ENCODE data around the gene SERPINF2. TPM values are rescaled to one million over a fixed set of nuclear protein-coding genes. Genes with fewer than 3 reads are reported as not detected.
"Not testable (repeated sequence)": the region's sequence is repeated elsewhere in the genome, so short reads cannot be mapped to it uniquely, and the experiment has no call there.

SERPINF2 gene
- total and polyA plus RNA-seq, 8 donors, result 2.6 to 32.6 (median 3.5) TPM

GRCh38 chr17:1769822-1770477 lies 27.3 kb downstream of the SERPINF2 start:
- TF ChIP-seq CTCF (IDR thresholded peaks at IDR 0.05), result no peak
- ATAC-seq, result peak; percentile 82
- no peak overlapping the region for H3K4me3 ChIP-seq
- peaks cover 13 to 53% of the 10 kb centered on the region in 2 donors for H3K4me1 ChIP-seq
- no peaks in the 10 kb centered on the region for H3K36me3 ChIP-seq
- intact Hi-C loops (cut with DNase I), result loop anchor here (5.0 to 10.0 kb wide), 2 partner anchors 43 to 45 kb away; partner anchors contain the start of gene WDR81 (in 1 of the 2)
- no peaks in the 10 kb centered on the region for H3K27me3 ChIP-seq
- peak in 1 of 4 donors; percentile 64 for DNase-seq
- peak overlapping the region; percentile 0 to 33 for H3K27ac ChIP-seq
- H3K9me3 ChIP-seq, result no peaks in the 10 kb centered on the region

DNA sequence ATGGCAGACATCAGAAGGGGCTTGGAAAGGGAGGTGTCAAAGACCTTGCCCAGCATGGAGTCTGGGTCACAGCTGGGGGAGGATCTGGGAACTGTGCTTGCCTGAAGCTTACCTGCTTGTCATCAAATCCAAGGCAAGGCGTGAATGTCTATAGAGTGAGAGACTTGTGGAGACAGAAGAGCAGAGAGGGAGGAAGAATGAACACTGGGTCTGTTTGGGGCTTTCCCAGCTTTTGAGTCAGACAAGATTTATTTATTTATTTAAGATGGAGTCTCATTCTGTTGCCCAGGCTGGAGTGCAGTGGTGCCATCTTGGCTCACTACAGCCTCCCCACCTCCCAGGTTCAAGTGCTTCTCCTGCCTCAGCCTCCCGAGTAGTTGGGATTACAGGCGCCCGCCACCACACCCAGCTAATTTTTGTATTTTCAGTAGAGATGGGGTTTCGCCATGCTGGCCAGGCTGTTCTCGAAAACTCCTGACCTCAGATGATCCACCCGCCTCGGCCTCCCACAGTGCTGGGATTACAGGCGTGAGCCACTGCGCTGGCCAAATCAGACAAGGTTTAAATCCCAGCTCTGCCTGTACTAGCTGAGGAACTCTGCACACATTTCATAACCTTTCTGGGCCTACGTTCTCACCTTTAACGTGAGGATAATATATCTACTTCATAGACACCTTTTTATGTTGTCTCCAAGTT lies 30.5 kb downstream of the SERPINF2 start:
- DNase-seq, H3K27me3 ChIP-seq, H3K4me3 ChIP-seq, H3K9me3 ChIP-seq: not testable (repeated sequence)
- H3K36me3 ChIP-seq, result peaks cover 0 to 21% of the 10 kb centered on the region in 2 donors
- peak overlapping the region in 1 of 2 donors; percentile 44 for H3K27ac ChIP-seq
- H3K4me1 ChIP-seq, result peaks cover 13 to 42% of the 10 kb centered on the region in 2 donors
- intact Hi-C loops (cut with DNase I), result loop anchor here (5.0 to 10.0 kb wide), 2 partner anchors 46 to 48 kb away; partner anchors contain the start of gene WDR81 (in 1 of the 2)
- ATAC-seq, result peak; percentile 23

- Histone ChIP-seq H3K4me1 (peaks cover 13 to 48% of the 10 kb centered on the region in 2 donors), H3K4me3 (no peak overlapping the region), H3K27me3 (no peaks in the 10 kb centered on the region), H3K27ac (peak overlapping the region in 1 of 2 donors; percentile 44), H3K36me3 (peaks cover 0 to 21% of the 10 kb centered on the region in 2 donors), H3K9me3 (no peaks in the 10 kb centered on the region)
- peak in 1 of 4 donors; percentile 81 for DNase-seq
- no peak for TF ChIP-seq CTCF (IDR thresholded peaks at IDR 0.05)
- ATAC-seq, result peak; percentile 4
- intact Hi-C loops (cut with DNase I), result loop anchor here (5.0 to 10.0 kb wide), 2 partner anchors 46 to 49 kb away; partner anchors contain the start of gene WDR81 (in 1 of the 2)
Measured at GRCh38 chr17:1773696-1774181, 31.1 kb downstream of the SERPINF2 start.

DNA sequence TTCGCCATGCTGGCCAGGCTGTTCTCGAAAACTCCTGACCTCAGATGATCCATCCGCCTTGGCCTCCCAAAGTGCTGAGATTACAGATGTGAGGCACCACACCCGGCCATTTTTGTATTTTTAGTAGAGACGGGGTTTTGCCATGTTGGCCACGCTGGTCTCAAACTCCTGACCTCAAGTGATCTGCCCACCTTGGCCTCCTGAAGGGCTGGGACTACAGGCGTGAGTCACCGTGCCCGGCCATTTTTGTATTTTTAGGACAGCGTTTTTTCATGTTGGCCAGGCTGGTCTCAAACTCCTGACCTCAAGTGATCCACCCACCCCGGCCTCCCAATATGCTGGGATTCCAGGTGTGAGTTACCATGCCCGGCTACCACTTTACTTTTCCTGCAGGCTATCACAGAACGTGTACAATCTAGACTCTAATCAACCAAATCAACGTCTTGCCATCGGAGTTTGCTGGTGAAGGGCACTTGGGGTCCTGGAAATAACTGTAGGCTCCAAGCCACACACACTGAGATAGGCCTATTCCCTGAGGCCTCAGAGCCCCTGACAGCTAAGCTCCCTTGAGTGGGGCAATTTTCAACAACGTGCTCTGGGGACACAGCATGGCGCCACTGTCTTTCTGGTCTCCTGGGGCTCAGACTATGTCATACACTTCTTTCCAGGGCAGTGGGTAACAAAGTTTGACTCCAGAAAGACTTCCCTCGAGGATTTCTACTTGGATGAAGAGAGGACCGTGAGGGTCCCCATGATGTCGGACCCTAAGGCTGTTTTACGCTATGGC lies 31.9 kb downstream of the SERPINF2 start:
- no peak overlapping the region for H3K4me3 ChIP-seq
- peaks cover 0 to 21% of the 10 kb centered on the region in 2 donors for H3K36me3 ChIP-seq
- no peak for TF ChIP-seq CTCF (IDR thresholded peaks at IDR 0.05)
- no peak for DNase-seq
- H3K27me3 ChIP-seq, result no peaks in the 10 kb centered on the region
- H3K9me3 ChIP-seq, result no peaks in the 10 kb centered on the region
- H3K4me1 ChIP-seq, result peaks cover 13 to 49% of the 10 kb centered on the region in 2 donors
- ATAC-seq, result no peak
- H3K27ac ChIP-seq, result peak overlapping the region in 1 of 2 donors; percentile 44
- intact Hi-C loops (cut with DNase I), result loop anchor here (5.0 to 10.0 kb wide), 2 partner anchors 47 to 50 kb away; partner anchors contain the start of gene WDR81 (in 1 of the 2)

DNA sequence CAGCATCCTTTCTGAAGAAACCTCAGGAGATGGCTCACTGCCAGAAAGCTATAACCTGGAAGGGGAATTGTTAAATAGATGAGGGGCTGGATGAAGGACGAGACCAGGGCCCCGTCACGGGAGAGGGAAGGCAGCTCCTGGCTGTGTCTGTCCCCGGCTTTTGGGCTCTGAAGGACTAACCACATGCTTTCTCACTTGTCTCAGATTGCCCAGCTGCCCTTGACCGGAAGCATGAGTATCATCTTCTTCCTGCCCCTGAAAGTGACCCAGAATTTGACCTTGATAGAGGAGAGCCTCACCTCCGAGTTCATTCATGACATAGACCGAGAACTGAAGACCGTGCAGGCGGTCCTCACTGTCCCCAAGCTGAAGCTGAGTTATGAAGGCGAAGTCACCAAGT lies 33.7 kb downstream of the SERPINF2 start:
- no peak overlapping the region for H3K4me3 ChIP-seq
- no peak for TF ChIP-seq CTCF (IDR thresholded peaks at IDR 0.05)
- no peak for DNase-seq
- no peaks in the 10 kb centered on the region for H3K9me3 ChIP-seq
- no peak overlapping the region for H3K27ac ChIP-seq
- no peaks in the 10 kb centered on the region for H3K27me3 ChIP-seq
- ATAC-seq, result no peak
- intact Hi-C loops (cut with DNase I), result loop anchor here in 1 of 2 donors (10.0 kb wide), 1 partner anchor 52 kb away; the partner anchor contains the start of gene WDR81
- peaks cover 0 to 30% of the 10 kb centered on the region in 2 donors for H3K36me3 ChIP-seq
- peaks cover 22 to 52% of the 10 kb centered on the region in 2 donors for H3K4me1 ChIP-seq
